KOPT-K1 (cell line): ENCODE results near the gene SDK2.

Experiments
- H3K27ac ChIP-seq: fragments of 200-600 bp; sonication (generic); 2 replicates; pipeline ENCODE4 v1.5.1; 2016; ENCODE audit warnings: antibody characterized with exemption, mild to moderate bottlenecking, low read depth, low read length; ENCODE audit not compliant: poor library complexity, severe bottlenecking
- H3K36me3 ChIP-seq: fragments of 200-600 bp; sonication (generic); 2 replicates; pipeline ENCODE4 v1.5.1; 2017; ENCODE audit warnings: antibody characterized with exemption, mild to moderate bottlenecking, low read length, moderate library complexity; ENCODE audit not compliant: insufficient read depth
- H3K9me3 ChIP-seq: fragments of 200-600 bp; sonication (generic); 2 replicates; pipeline ENCODE4 v1.5.1; 2017; ENCODE audit warnings: antibody characterized with exemption, low read length, mild to moderate bottlenecking; ENCODE audit not compliant: insufficient read depth, poor library complexity, severe bottlenecking

SDK2 gene

DNA sequence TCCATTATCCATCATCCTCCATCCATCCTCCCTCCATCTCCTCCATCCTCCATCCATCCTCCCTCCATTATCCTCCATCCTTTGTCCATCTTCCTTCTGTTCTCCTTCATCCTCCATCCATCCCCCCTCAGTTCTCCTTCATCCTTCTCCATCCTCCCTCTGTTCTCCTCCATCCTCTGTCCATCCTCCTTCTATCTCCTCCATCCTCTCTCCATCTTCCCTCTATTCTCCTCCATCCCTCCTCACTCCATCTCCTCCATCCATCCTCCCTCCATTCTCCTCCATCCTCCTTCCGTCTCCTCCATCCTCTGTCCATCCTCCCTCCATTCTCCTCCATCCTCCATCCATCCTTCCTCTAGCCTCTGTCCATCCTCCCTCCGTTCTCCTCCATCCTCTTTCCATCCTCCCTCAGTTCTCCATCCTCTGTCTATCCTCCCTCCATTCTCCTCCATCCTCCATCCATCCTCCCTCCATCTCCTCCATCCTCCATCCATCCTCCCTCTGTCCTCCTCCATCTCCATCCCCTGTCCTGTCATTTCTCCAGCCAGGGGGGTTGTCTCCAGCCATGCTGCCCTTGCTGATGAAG, 143.7 kb downstream of the SDK2 start:
- Histone ChIP-seq H3K27ac (no peak overlapping the region), H3K36me3 (no peaks in the 10 kb centered on the region), H3K9me3 (no peaks in the 10 kb centered on the region)

DNA sequence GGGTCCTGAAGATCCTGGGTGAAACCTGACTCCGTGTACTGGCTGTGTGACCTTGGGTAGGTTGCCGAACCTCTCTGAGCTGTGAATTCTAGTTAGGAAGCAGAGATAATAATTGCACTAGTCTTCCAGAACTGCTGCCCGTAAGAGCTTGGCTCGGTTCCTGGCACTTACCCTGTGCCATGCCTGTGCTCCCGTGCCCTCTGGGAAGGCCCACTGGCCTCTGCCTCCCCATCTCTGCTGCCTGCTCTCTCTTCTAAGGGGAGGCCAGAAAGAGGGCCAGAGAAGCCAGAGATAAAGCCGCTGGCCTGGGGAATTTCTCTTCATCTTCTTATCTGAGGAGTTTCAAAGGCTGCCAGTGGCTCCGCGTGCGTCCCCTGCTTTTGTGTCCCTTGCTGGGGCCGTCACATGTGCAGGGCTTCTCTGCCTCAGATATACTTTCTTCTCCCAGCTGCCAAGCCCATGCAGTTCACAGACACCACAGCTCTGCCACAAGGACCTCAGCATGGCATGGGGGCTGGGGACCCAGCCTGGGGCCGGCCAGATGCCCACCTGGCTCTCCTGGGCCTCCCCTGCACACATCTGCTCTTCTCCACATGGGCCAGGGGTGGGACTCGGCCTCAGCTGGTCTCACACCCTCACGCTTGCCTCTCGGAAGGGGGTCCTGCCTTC, 145.2 kb downstream of the SDK2 start:
- H3K27ac ChIP-seq, result no peak overlapping the region
- no peaks in the 10 kb centered on the region for H3K36me3 ChIP-seq
- H3K9me3 ChIP-seq, result no peaks in the 10 kb centered on the region

DNA sequence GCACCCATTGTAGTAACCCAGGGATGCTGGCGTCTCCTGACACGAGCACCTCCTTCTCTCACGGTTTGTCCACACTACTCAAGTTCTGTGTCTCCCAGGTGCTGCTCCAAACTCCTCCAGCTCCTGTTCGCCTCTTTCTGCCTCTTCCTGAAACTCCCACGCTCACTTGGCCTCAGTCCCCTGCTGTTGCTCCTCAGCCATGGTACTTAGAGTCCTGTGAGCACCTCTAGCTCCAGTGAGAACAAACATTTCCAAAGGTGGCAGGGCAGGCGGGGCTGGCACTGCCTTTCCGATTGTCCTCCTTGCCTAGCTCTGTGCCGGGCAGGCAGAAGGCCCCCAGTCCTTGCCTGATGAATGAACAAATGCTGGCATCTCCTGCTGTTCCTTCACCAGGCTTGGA, 146.1 kb downstream of the SDK2 start:
- no peaks in the 10 kb centered on the region for H3K36me3 ChIP-seq
- no peaks in the 10 kb centered on the region for H3K9me3 ChIP-seq
- no peak overlapping the region for H3K27ac ChIP-seq

DNA sequence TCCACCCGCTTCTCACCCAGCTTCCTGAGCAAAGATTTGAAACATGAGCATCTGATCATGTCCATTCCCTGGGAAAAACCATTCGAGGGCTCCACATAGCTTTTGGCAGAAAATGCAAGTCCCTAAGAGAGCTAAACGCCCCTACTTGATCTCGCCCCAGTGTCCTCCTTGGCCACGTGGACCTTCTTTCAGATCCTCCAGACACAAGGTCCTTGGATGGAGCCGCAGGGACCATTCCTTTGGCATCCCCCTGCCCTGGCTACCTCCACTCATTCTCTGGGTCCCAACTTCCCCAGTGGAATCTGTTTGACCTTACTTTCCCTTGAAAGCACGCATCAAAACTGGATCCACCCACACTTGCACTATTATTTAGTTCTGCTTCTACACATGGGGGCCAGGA, 146.5 kb downstream of the SDK2 start:
- H3K27ac ChIP-seq, result no peak overlapping the region
- H3K9me3 ChIP-seq, result no peaks in the 10 kb centered on the region
- no peaks in the 10 kb centered on the region for H3K36me3 ChIP-seq

DNA sequence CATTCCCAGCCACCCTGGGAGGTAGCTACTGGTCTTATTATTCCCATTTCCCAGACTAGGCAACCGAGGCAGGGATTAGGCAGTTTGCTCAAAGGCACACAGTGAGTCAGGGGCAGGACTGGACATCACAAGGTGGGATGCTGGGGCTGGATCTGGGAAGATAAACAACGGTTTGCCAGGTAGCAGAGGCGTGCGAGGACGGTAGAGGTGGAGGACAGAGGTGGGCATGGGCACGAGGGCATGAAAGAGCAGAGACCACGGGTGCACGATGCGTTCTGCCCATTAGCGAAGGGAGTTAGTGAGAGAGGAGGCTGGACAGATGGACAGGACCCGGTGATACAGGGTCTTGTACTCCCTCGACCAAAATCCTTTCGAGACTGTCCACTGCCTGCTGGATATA, 148.0 kb downstream of the SDK2 start:
- H3K36me3 ChIP-seq, result no peaks in the 10 kb centered on the region
- H3K27ac ChIP-seq, result no peak overlapping the region
- H3K9me3 ChIP-seq, result no peaks in the 10 kb centered on the region

DNA sequence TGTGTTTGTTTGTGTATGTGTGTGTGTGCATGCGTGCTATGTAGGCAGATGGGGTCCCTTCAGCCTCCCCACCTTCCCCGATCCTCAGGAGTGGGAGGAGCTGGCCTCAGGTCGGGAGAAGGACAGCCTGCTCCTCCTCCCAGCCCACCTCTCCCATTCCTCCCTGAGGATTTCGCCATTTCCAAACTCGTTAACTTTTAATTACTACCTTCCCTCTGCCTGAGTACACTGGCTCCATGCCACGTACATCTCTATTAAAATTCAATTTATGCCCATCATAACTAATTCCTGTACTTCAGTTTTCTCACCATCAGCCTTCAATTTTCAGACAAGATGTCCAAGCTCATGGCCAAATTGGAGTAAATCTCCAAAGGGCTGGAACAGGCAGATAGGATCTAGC, 148.6 kb downstream of the SDK2 start:
- H3K36me3 ChIP-seq, result no peaks in the 10 kb centered on the region
- no peak overlapping the region for H3K27ac ChIP-seq
- H3K9me3 ChIP-seq, result no peaks in the 10 kb centered on the region

DNA sequence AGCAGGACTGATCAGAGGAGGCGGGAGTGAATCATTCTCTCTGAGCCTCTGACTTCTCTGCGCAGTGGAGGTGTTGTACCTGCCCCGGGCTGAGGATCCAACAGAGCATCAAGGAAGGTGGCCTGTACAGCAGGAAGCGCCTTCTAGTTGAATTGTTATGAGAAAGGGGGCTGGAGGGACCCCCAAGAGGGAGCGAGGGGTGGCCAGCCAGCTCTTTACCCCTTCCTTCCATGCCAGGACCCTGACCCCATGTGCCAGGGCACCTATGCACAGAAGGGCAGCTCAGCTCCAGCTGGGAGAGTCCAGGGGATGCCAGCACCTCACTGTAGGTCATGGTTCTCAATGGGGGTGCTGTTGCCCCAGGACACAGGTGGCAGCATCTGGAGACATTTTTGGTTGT, 149.3 kb downstream of the SDK2 start:
- Histone ChIP-seq H3K36me3 (no peaks in the 10 kb centered on the region), H3K27ac (no peak overlapping the region), H3K9me3 (no peaks in the 10 kb centered on the region)

DNA sequence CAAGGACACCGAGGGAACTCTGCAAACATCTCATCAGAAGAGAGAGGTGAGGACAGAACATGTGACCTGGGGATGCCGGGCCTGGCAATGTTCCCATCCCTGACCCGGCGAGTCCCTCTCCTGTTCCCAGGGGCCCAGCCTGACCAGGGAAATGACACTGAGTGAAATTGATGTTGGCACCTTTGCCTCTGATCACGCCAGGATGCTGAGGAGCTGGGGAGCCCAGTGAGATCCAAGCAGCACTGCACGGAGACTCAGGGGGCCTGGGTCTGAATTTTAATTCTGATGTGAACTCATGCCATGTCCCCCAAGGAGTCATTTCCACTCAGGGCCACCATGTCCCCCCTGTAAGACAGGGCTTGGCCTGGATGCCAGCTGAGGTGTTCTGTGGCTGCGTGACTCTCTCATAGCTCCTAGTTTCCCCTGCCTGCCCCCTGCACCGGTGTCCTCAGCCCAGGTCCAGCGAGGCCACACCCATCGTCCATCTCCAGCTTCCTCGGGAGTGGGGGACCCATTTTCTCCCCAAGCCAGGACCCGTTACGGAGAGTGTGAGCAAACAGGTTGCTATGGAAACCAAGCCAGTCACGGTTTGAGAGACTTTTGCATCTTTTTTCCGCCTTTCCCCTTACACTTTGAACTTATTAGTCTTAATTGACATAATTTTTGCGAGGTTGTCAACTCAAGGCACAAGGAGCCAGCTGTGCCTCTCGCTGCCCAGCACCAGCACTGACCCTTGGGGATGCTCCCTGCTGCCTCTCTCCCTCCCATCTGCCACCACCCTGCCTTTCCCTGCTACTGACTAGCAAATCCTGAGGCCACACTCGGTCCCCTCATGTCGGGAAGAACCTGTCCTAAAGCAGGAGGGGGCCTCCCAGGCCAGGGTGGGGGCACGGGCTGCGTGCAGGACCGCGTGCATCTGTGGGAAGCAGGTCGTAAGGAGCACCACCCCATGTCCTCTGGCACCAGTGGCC, 150.0 kb downstream of the SDK2 start:
- H3K9me3 ChIP-seq, result no peaks in the 10 kb centered on the region
- no peak overlapping the region for H3K27ac ChIP-seq
- H3K36me3 ChIP-seq, result no peaks in the 10 kb centered on the region

DNA sequence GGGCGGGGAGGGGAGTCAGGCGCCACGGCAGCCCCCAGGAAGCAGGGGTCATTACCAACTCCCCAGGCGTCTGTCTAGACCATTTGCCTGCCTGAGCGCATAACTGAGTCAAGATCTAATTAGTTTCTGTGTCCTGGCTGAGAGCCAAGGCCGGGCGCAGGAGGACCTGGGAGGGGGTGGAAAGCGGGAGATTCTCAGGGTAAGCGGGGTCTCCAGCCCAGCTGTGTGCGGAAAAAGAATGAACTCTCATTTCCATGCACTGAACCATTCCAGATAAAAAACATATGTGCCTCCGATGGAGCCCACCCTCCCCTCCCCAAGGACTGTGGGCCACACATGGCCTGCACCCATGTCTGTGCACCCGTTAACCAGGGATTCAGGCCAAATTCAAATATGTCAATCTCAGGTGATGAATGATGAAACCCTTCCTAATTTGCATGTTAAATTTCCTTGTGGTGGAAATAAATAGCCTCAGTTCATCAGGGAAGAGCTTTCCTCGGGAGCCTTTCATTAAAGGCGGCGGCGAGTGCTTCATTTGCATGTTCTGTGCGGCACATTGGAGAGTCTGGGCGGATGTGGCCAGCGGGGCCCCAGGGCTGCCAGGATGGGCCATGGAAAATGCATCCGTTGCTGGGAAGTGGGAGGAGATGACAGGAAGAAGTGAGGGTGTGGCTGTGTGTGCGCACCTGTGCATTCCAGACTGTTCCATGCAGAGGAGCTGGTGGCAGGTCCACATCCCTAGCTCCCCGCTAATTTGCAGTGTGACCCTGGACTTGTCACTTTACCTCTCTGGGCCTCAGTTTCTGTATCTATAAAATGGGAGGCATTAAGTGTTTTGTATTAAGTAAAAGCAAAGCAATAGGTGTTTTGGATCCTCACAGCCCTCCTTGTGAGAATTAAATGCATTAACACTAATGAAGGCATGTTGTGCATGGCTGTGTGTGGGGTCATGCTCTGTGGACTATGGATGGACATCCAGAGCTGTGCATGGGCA, 151.1 kb downstream of the SDK2 start:
- Histone ChIP-seq H3K36me3 (no peaks in the 10 kb centered on the region), H3K9me3 (no peaks in the 10 kb centered on the region), H3K27ac (no peak overlapping the region)

DNA sequence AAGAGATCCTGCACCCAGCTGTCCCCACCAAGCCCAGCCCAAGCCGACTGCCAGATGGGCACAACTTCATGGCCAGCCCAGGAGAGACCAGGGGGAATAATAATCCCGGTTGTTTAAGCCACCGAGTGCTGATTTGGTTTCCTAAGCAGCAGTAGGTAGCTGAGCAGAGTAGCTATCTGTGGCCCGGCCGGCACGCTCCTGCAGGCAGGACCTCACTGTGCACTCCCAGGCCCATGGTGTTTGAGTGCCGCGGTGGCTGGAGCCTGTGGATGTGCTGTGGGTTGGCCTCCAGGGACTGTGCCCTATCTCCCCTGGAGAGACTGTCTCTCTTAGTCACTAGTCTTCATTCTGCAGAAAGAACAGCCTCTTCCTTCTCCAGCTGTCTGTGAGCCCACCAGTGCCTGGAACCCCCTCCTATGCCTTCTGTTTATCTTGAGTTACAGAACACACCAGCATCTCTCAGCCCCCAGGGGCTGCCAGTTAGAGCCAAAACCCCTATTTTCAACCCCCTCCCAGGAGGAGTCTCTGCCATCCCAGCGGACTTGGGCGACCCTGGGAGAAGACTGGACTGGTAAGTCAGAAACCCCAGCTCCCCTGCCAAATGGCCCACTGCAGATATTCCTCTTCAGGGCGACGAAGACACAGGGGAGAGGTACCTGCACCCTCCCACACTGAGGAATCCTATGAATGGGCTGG, 152.0 kb downstream of the SDK2 start:
- H3K9me3 ChIP-seq, result no peaks in the 10 kb centered on the region
- H3K36me3 ChIP-seq, result no peaks in the 10 kb centered on the region
- no peak overlapping the region for H3K27ac ChIP-seq

DNA sequence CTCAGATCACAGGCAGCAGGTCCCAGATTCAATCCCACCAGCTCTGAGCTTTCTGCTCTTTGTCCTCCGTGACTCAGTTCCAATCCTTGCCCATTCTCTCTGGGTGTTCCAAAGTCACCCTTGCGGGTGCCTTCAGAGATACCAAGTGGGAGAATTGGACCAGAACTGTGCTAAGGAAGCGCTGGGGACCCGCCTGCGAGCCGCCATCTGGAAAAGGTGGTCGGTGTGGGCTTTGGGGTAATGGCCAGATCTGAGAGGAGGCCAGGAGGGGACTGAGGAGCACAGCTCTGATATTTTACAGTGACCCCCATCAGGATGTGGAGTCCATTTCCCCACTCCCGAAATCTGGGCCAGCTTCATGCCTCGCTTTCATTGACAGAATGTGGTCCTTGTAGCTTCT, 152.6 kb downstream of the SDK2 start:
- Histone ChIP-seq H3K36me3 (no peaks in the 10 kb centered on the region), H3K9me3 (no peaks in the 10 kb centered on the region), H3K27ac (no peak overlapping the region)

DNA sequence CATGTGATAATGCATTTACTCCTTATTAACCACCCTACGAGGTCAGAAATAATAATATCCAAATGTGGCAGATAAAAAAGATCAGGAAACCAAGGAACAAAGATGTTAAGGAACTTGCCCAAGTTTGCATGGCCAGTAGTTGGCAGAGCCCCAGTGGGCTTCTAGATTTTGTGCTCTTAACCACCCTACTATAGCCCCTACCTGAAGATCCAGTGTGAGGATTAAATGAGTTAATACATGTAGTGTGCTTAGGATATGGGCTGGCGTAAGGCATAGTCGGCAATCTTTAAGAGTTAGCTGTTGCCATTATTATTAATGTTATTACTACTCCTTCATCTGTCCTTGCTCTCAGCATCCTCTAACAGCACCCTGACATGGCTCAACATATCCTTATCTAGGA, 153.4 kb downstream of the SDK2 start:
- H3K9me3 ChIP-seq, result peaks cover 5% of the 10 kb centered on the region
- H3K27ac ChIP-seq, result no peak overlapping the region
- no peaks in the 10 kb centered on the region for H3K36me3 ChIP-seq

DNA sequence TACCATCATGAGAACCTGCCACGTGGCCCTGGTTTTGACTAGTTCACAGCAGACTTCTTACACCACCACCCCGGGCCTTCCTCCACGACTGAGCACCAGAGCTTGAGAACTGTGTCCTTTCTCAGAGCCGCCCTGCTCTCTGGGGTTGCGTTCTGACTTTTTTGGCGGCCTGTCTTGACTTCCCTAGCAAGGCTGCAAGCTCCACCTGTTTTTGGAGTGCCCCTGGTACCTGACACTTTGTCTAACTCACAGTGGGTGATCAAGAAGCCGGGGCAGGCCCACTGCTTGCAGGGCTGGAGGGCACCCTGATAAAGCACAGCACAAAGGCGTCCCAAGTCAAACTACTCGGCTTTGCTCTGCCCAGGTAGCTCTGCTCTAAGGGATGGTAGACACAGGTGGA, 154.3 kb downstream of the SDK2 start:
- Histone ChIP-seq H3K9me3 (peaks cover 13% of the 10 kb centered on the region), H3K36me3 (no peaks in the 10 kb centered on the region), H3K27ac (no peak overlapping the region)

DNA sequence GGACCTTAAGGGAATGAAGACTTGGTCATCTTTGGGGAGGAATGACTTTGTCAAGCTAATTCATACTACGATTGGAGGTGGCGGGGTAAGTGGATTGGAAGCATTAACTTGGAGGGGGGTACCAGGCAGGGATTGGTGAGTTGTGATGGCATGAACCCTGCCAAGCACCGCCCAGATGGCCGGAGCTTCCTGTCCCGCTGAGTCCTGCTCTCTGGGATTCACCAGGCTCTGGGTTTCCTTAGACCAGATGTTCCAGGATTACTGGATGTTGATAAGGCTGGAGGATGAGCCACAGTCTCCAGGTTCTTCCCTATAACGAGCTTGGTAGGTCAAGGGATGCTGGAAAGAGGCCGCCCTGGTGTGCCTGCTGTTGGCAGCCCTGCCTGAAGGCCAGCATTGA, 154.9 kb downstream of the SDK2 start:
- H3K36me3 ChIP-seq, result no peaks in the 10 kb centered on the region
- H3K9me3 ChIP-seq, result peaks cover 20% of the 10 kb centered on the region
- H3K27ac ChIP-seq, result no peak overlapping the region
